Naive thymus-derived CD8-positive, alpha-beta T cell (primary cell): ENCODE measurements around the gene LRFN4. TPM values are rescaled to one million over a fixed set of nuclear protein-coding genes. Genes with fewer than 3 reads are reported as not detected.

Experiments used
- ATAC-seq, 2 donors: fragments of 150-1000 bp; cut with Tn5 transposase in 1 of 2; sonication (Bioruptor Pico), chemical (Tn5 transposase) in 1 of 2; 1 replicate in 1 of 2; 2 replicates in 1 of 2; pipeline ENCODE4 v1.10.0; 2021; ENCODE audit warnings: mild to moderate bottlenecking in 2 of 2, moderate library complexity in 2 of 2
- POLR2A ChIA-PET: fragments of 350-600 bp; sonication (Branson Sonifier 250); formaldehyde crosslinking; loops from one replicate; lab custom pipeline; 2021; ENCODE audit warnings: antibody characterized with exemption; lab: Charles Lee
- DNase-seq, 10 donors: peaks; one replicate each; pipeline versions ENCODE4 v3.0.0 to v3.0.0-alpha.2; 2020 to 2022
- H3K27ac Mint-ChIP-seq, 10 donors: one replicate each; pipeline ENCODE4 v1.8.0; 2020 to 2022; ENCODE audit warnings: mild to moderate bottlenecking in 10 of 10, mixed read lengths in 10 of 10, moderate library complexity in 4 of 10, inconsistent platforms in 1 of 10
- H3K27me3 Mint-ChIP-seq, 5 donors: one replicate each; pipeline ENCODE4 v1.8.0; 2021 to 2022; ENCODE audit warnings: mixed read lengths in 5 of 5
- H3K36me3 Mint-ChIP-seq, 3 donors: one replicate each; pipeline ENCODE4 v1.8.0; 2020 to 2022; ENCODE audit warnings: mixed read lengths in 3 of 3, mild to moderate bottlenecking in 2 of 3, inconsistent platforms in 1 of 3
- H3K4me1 Mint-ChIP-seq, 4 donors: one replicate each; pipeline ENCODE4 v1.8.0; 2021 to 2022; ENCODE audit warnings: mixed read lengths in 4 of 4
- H3K4me3 Mint-ChIP-seq, 10 donors: one replicate each; pipeline ENCODE4 v1.8.0; 2020 to 2022; ENCODE audit warnings: mild to moderate bottlenecking in 10 of 10, mixed read lengths in 10 of 10, moderate library complexity in 6 of 10, inconsistent platforms in 1 of 10
- H3K9me3 Mint-ChIP-seq, 9 donors: one replicate each; pipeline ENCODE4 v1.8.0; 2020 to 2022; ENCODE audit warnings: mixed read lengths in 9 of 9, mild to moderate bottlenecking in 3 of 9, inconsistent platforms in 1 of 9, moderate library complexity in 1 of 9
- polyA plus RNA-seq, 3 donors: library from polyadenylated mRNA; unstranded; fragments of 300-500 nt; fragmentation: Illumina TruSeq; gene quantifications; one replicate each; pipeline ENCODE4 v1.2.3, GENCODE V29; 2021
- total RNA-seq, 8 experiments: library from RNA in 2 of 8; stranded (reverse) in 2 of 8; gene quantifications; one replicate each; pipeline ENCODE4 v1.2.3 and lab custom pipeline; 2021 to 2026

Gene LRFN4
- total and polyA plus RNA-seq, 5 experiments from 2014 or later: 0.09 to 1.3 (median 0.63) TPM; not detected in 1

DNA sequence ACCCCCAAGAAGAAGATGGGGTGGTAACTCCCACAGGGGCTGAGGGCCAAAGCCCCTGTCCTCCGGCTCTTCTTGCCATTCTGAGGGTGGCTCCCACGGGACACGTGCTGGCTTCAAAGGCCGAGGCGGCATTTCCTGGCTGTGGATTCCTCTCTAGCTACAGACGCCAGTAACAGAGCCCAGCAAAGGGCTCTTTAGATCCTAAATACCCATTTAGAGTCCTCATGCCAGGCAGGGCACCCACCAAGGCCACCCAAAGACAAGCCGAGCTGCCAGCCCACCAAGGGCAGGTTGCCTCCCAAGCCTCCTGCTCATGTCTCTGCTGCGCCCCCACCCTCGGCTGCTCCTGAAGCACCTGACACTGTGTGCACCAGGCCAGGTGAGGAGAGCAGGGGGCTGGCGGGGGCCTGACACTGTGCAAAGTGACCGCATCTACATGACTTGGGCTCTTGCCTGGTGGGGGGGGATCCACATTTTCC is 5.7 kb downstream of the LRFN4 start:
- POLR2A ChIA-PET: no interaction called here
- Mint-ChIP-seq H3K9me3 (no peaks in the 10 kb centered on the region), H3K36me3 (no peaks in the 10 kb centered on the region), H3K4me1 (peaks cover 0 to 3% (median 0%) of the 10 kb centered on the region in 4 donors), H3K27ac (no peak overlapping the region), H3K4me3 (no peak overlapping the region), H3K27me3 (no peaks in the 10 kb centered on the region)
- ATAC-seq (no peak), DNase-seq (no peak)

DNA sequence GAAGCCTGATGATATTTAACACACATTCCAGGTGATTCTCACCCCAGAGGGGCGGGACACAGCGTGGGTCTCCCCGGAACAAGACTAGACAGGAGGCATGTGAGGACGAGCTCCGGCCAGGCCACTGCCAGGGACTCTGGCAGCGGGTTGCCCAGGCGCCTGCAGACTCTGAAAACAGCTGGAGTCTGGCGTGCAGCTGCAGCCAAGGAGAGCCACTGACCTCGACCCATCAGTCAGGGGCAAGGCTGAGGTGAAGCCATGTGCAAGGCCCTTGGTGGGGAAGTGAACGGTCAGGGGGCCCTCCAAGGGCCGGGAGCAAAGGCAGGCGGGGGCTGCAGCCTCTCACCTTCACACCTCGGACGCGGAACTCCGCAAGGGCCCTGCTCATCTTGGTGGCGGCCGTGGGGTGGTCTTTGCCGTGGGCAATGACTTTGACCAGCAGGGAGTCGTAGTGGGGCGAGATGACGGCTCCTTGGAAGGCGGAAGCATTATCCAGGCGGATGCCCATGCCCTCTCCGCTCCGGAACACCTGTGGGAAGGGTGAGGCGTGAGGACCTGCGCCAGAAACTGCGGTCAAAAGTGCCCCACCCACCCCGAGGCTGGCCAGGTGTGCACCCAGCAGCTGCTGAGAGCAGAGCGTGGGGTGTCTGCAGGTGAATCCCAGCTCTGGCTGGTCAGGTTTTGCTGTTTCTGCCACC is 6.7 kb downstream of the LRFN4 start:
- H3K4me1 Mint-ChIP-seq: peaks cover 0 to 3% (median 1%) of the 10 kb centered on the region in 4 donors
- H3K4me3 Mint-ChIP-seq: no peak overlapping the region

DNA sequence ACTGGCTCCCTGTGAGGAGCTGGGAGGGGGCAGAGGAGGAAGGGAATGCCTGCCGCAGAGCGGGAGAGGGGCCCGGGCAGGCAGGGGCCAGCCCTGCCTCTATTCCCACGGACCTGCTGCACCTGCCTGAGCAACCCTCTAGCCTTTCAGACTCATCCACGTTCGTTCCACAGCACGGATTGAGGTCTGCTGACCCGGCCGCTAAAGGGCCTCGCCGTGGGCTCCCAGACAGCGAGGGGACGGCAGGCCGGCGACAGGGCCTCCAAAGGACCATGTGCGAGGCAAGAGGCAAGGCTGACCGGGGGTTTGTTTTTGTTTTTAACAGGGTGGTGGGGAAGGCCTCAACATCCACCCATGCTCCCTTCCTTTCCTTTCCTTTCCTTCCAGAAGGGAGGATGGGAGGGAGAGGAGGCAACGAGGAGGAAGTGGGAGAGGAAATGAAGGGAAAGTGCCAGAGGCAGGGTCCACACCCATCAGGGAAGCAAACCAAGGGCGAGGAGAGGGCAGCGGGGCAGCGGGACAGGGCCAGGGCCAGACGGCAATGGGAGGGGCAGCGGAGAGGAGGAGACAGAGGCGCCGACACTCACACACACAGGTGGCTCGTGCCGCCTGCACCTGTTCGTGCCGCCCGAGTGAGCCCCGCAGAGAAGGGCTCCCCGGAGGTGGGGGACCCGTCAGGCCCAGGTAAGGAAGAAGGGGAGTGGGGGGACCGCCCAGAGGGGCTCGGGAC is 7.5 kb downstream of the LRFN4 start:
- Mint-ChIP-seq H3K9me3 (no peaks in the 10 kb centered on the region), H3K4me3 (no peak overlapping the region), H3K36me3 (no peaks in the 10 kb centered on the region), H3K27me3 (no peaks in the 10 kb centered on the region), H3K27ac (no peak overlapping the region), H3K4me1 (peaks cover 3 to 10% (median 7%) of the 10 kb centered on the region in 4 donors)
- no peak for DNase-seq
- POLR2A ChIA-PET: no interaction called here
- no peak for ATAC-seq

More for the DNA sequence above, 6.7 kb downstream of the LRFN4 start:
- DNase-seq (no peak), ATAC-seq (no peak)
- no peaks in the 10 kb centered on the region for H3K9me3 Mint-ChIP-seq
- no peaks in the 10 kb centered on the region for H3K27me3 Mint-ChIP-seq
- H3K36me3 Mint-ChIP-seq: no peaks in the 10 kb centered on the region
- no peak overlapping the region for H3K27ac Mint-ChIP-seq
- POLR2A ChIA-PET: no interaction called here

DNA sequence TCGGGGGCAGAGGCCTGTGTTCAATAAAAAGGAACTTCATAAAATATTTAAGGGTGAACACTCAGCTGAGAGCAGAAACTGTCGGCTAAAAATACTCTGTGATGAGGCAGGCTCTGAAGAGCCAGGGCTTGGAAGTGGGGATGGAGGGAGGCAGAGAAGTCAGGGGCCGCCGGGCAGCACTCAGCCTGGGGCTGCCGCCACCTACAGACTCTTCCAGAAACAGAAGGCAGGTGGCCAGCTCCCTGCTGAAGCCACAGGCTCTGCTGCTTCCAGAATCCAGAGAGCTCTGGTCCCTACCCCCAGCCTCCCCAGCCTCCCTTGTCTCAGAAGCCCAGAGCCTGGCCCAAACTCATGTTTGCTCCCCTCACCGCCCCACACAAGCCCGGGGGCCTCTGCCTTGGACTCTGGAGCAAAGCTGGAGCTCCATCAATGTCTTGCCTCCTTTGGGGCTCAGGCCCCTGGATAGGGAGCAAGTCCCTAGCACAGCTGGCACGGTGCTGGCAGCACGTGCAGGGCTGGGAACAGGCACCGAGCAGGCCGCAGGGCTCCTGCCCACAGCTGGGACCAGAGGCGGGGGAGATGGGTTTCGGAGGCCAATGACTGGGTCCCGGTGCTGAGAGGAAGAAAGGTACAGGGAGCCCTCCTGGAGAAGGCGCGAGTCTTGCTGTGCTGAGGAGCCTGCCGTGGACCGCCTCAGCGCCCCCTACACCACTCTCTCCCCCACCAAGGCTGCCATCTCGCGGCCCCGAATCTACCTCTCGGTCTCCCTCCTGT is 8.2 kb downstream of the LRFN4 start:
- POLR2A ChIA-PET: no interaction called here
- ATAC-seq: no peak
- Mint-ChIP-seq H3K36me3 (no peaks in the 10 kb centered on the region), H3K27me3 (no peaks in the 10 kb centered on the region), H3K9me3 (no peaks in the 10 kb centered on the region), H3K27ac (no peak overlapping the region), H3K4me3 (no peak overlapping the region), H3K4me1 (peaks cover 3 to 11% (median 8%) of the 10 kb centered on the region in 4 donors)
- no peak for DNase-seq

DNA sequence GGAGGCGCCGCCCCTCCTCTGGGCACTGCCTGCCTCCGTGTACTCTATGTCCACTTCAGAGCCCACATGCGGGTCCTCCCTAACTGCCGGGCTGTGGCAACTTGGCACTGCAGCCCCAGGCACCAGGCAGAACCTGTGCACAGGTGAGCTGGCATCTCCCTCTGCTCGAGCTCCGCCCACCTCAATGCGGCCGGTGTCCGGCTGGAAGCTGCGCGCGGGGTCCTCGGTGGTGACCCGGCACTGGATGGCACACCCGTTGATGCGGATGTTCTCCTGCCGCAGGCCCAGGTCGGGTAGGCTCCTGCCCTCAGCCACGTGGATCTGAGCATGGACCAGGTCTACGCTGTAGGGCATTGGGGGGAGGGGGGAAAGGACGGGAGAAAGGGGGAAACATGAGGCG is 9.1 kb downstream of the LRFN4 start:
- Mint-ChIP-seq H3K4me1 (peaks cover 3 to 11% (median 8%) of the 10 kb centered on the region in 4 donors), H3K9me3 (no peaks in the 10 kb centered on the region), H3K27me3 (no peaks in the 10 kb centered on the region), H3K27ac (peak overlapping the region in 1 of 10 donors; percentile 34), H3K4me3 (no peak overlapping the region), H3K36me3 (no peaks in the 10 kb centered on the region)
- POLR2A ChIA-PET: interaction anchor here (1.1 kb wide), 1 partner anchor 24 kb away, joined by 3 read pairs; no protein-coding TSS in a partner anchor
- DNase-seq (no peak), ATAC-seq (no peak)

DNA sequence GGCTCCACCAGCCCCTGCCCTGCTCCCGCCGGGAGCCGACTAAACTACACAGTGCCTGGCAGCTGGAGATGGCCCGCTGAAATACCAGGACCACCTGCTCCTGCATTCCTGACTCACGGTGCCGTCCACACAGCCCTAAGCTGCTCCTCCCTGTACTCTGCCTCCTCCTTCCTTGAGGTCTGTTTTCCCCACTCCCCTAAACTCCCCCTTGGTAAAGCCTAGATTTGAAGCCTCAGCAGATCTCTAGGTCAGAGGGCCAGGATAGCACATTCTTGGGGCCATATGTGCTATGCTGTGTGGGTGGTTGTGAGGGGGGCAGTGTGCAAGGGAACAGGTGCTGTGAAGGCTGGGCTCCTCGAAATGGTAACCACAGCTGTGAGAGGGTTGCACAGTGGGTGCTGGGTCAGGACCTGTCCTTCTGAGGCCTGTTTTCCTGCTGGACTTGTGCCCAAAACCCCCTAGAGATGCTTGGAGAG is 9.7 kb downstream of the LRFN4 start:
- H3K27ac Mint-ChIP-seq: peak overlapping the region in 1 of 10 donors; percentile 17
- no peaks in the 10 kb centered on the region for H3K9me3 Mint-ChIP-seq
- ATAC-seq (no peak), DNase-seq (no peak)
- no peaks in the 10 kb centered on the region for H3K27me3 Mint-ChIP-seq
- H3K4me1 Mint-ChIP-seq: peaks cover 4 to 11% (median 8%) of the 10 kb centered on the region in 4 donors
- H3K36me3 Mint-ChIP-seq: no peaks in the 10 kb centered on the region
- H3K4me3 Mint-ChIP-seq: no peak overlapping the region
- POLR2A ChIA-PET: interaction anchor here (1.1 kb wide), 1 partner anchor 25 kb away, joined by 3 read pairs; no protein-coding TSS in a partner anchor

DNA sequence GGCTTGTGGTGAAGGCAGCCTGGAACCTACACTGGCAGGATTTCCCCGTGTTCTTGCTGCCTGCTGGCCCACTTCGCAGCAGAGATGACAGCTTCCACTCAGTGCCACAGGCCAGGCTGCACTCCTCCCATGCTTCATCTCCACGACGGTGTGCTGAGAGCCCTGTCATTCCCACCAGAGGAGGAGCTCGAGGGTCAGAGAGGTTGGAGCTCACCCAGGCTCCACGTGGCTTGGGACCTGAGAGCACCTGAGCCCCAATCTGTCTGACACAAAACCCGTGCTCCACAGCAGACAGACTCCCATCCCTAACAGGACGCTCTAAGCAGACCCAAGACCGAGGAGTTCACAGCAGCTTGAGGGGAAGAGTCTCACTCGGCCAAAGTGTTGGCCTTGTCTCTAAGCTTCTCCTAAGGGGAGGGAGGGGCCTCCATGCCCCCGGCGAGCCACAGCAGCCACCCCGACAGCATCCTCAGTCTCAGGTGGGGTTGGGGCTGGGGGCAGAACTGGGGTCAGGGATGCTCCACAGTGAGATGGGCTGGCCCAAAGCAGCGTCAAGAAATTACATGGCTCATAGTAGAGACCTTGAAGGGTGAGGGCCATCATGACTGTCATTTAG is 10.7 kb downstream of the LRFN4 start:
- Mint-ChIP-seq H3K36me3 (no peaks in the 10 kb centered on the region), H3K9me3 (no peaks in the 10 kb centered on the region), H3K27me3 (no peaks in the 10 kb centered on the region), H3K4me3 (no peak overlapping the region), H3K4me1 (peaks cover 5 to 11% (median 8%) of the 10 kb centered on the region in 4 donors), H3K27ac (no peak overlapping the region)
- ATAC-seq (no peak), DNase-seq (no peak)
- POLR2A ChIA-PET: interaction anchor here (1.1 kb wide), 1 partner anchor 26 kb away, joined by 3 read pairs; no protein-coding TSS in a partner anchor

DNA sequence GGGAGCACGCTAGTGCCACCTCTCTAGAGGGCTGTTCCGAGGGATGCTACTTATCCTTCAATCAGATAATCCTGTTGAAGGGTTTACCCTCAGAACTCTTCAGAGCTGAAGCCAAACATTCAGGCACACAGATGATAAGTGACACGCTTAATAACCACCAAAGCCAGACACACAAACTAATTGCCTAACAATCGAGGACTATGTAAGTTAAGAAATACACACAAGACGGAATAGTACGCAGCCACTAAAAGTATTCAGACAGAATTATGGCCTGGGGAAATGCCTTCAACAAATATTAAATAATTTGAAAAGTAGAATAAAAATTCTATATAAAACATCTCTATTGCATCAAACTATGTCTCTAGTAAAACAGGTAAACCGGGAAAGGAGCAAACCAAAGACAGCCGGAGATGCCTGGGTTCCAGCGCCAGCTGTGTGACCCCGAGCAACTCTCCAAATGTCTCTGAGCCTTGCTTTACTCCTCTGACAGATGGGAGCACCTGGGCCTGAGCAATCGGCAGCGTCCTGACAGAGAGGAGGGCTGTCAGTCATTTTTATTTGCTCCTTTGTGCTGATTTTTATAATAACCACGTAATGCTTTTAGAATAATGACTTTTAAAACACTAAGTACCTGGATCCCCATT is 11.3 kb downstream of the LRFN4 start:
- DNase-seq: no peak
- H3K4me3 Mint-ChIP-seq: no peak overlapping the region
- H3K4me1 Mint-ChIP-seq: peaks cover 5 to 11% (median 8%) of the 10 kb centered on the region in 4 donors
- POLR2A ChIA-PET: no interaction called here
- H3K9me3 Mint-ChIP-seq: no peaks in the 10 kb centered on the region
- peak overlapping the region in 2 of 10 donors; percentile 21 to 22 for H3K27ac Mint-ChIP-seq
- no peaks in the 10 kb centered on the region for H3K27me3 Mint-ChIP-seq
- no peak for ATAC-seq
- H3K36me3 Mint-ChIP-seq: no peaks in the 10 kb centered on the region

DNA sequence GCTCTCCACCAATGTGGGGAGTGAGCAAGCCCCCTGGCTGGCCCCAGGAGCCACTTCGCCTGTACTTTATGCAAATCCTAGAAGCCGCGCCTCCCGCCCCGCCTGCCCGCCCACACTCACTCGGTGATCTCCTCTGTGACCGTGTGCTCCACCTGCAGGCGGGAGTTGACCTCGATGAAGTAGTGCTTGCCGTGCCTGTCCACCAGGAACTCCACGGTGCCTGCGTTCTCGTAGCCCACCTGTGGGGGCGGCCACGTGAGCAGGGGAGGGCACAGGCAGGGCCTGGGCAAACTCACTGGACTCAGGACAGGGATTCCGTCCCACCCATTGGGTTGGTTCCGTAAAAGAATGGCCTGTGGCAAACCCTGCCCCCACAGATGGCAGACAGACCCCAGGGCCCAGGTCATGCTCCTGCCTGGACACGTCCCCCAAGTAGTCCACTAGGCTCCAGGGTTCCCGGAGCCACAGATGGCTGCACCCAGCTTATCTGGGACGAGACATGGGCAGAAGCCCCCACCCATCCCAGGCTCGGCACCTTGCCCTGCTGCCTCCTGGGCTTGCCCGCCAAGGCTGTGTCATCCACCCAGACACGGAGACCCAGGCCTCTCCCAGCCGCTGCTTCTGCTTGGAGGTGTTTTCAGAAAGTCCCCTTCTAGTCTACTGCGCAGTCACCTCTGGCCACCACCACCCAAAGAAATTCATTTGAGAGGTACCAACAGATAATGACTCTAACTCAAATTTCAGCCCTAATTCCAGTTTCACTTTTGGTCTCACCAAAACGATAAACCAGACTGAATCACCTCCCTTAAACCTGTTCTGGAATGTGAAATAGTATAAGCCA is 12.1 kb downstream of the LRFN4 start:
- H3K27ac Mint-ChIP-seq: peak overlapping the region in 2 of 10 donors; percentile 22 to 29
- peaks cover 5 to 11% (median 8%) of the 10 kb centered on the region in 4 donors for H3K4me1 Mint-ChIP-seq
- H3K4me3 Mint-ChIP-seq: no peak overlapping the region
- no peaks in the 10 kb centered on the region for H3K36me3 Mint-ChIP-seq
- H3K27me3 Mint-ChIP-seq: no peaks in the 10 kb centered on the region
- POLR2A ChIA-PET: no interaction called here
- H3K9me3 Mint-ChIP-seq: no peaks in the 10 kb centered on the region
- DNase-seq (peak; percentile 48 to 89 (median 71)), ATAC-seq (peak; percentile 99 to 100)

DNA sequence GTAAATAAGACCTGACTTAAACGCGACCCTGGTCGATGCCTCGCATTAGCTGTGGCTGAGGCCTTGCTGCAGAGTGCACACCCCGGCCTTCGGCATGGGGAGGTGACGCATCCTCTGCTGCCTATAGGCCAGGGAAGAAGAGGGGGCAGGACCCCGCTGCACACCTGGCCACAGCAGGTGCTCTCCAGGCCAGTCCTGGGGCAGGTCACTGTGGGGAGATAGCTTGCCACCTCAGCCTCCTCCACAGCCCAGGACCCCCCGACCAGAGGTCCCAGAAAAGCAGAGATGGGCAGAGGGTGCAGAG is 12.7 kb downstream of the LRFN4 start:
- H3K4me3 Mint-ChIP-seq: no peak overlapping the region
- H3K9me3 Mint-ChIP-seq: no peaks in the 10 kb centered on the region
- H3K36me3 Mint-ChIP-seq: no peaks in the 10 kb centered on the region
- POLR2A ChIA-PET: no interaction called here
- no peaks in the 10 kb centered on the region for H3K27me3 Mint-ChIP-seq
- peaks cover 5 to 11% (median 8%) of the 10 kb centered on the region in 4 donors for H3K4me1 Mint-ChIP-seq
- H3K27ac Mint-ChIP-seq: no peak overlapping the region
- no peak for DNase-seq
- no peak for ATAC-seq

DNA sequence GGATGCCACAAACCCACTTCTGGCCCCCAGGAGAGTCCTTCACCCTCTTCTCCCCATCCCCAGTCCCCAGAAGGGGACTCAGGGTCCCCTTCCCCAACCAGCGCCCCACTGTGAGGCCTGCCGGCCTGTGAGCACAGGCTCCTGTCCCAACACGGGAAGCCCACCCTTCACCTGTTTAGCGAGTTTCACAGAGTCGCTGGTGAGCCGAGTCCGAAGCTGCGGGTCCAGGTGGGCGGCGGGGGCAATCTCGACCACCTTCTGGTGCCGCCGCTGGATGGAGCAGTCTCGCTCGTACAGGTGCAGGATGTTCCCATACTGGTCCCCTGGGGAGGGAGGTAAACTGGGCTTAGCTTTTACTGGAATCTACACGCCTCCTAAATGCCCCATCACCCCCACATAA is 13.3 kb downstream of the LRFN4 start:
- Mint-ChIP-seq H3K4me3 (no peak overlapping the region), H3K4me1 (peaks cover 5 to 11% (median 8%) of the 10 kb centered on the region in 4 donors), H3K27me3 (no peaks in the 10 kb centered on the region), H3K36me3 (no peaks in the 10 kb centered on the region), H3K9me3 (no peaks in the 10 kb centered on the region), H3K27ac (no peak overlapping the region)
- ATAC-seq (no peak), DNase-seq (no peak)
- POLR2A ChIA-PET: interaction anchor here (1.3 kb wide), 1 partner anchor 9 kb away, joined by 3 read pairs; no protein-coding TSS in a partner anchor
